ENCODE measurements around the gene SPATA20.

SPATA20 gene

GRCh38 chr17:50586421-50587247 lies 39.7 kb downstream of the SPATA20 start:
- H3K4me3 ChIP-seq (replicated peaks in 1 of 2; ENCODE audit: low read depth in 2 of 2, low read length in 2 of 2): no peak overlapping the region
- no peak for TF ChIP-seq CTCF (IDR thresholded peaks at IDR 0.05; ENCODE audit: low read depth, low read length)
- DNase-seq (ENCODE audit: low read depth in 2 of 2): no peak

- DNase-seq (ENCODE audit: low read depth in 2 of 2): no peak
- no peak for TF ChIP-seq CTCF (IDR thresholded peaks at IDR 0.05; ENCODE audit: low read depth, low read length)
- H3K4me3 ChIP-seq (replicated peaks in 1 of 2; ENCODE audit: low read depth in 2 of 2, low read length in 2 of 2): no peak overlapping the region
Measured at GRCh38 chr17:50587571-50587970, 40.6 kb downstream of the SPATA20 start.

GRCh38 chr17:50588391-50589049 lies 41.5 kb downstream of the SPATA20 start:
- TF ChIP-seq CTCF (IDR thresholded peaks at IDR 0.05; ENCODE audit: low read depth, low read length): no peak
- DNase-seq (ENCODE audit: low read depth in 2 of 2): peak in 1 of 2 donors; percentile 32
- H3K4me3 ChIP-seq (replicated peaks in 1 of 2; ENCODE audit: low read depth in 2 of 2, low read length in 2 of 2): no peak overlapping the region

- no peak for TF ChIP-seq CTCF (IDR thresholded peaks at IDR 0.05; ENCODE audit: low read depth, low read length)
- no peak overlapping the region for H3K4me3 ChIP-seq (replicated peaks in 1 of 2; ENCODE audit: low read depth in 2 of 2, low read length in 2 of 2)
- DNase-seq (ENCODE audit: low read depth in 2 of 2): peak; percentile 25 to 29
Measured at GRCh38 chr17:50589095-50589705, 42.2 kb downstream of the SPATA20 start.

GRCh38 chr17:50590946-50591737 lies 44.2 kb downstream of the SPATA20 start:
- no peak for TF ChIP-seq CTCF (IDR thresholded peaks at IDR 0.05; ENCODE audit: low read depth, low read length)
- no peak for DNase-seq (ENCODE audit: low read depth in 2 of 2)
- no peak overlapping the region for H3K4me3 ChIP-seq (replicated peaks in 1 of 2; ENCODE audit: low read depth in 2 of 2, low read length in 2 of 2)

- no peak for TF ChIP-seq CTCF (IDR thresholded peaks at IDR 0.05; ENCODE audit: low read depth, low read length)
- no peak for DNase-seq (ENCODE audit: low read depth in 2 of 2)
- H3K4me3 ChIP-seq (replicated peaks in 1 of 2; ENCODE audit: low read depth in 2 of 2, low read length in 2 of 2): no peak overlapping the region
Measured at GRCh38 chr17:50593321-50593720, 46.3 kb downstream of the SPATA20 start.
